Tibial nerve (tissue), 4 donors: Measurements from ENCODE around the gene C12orf43.
A peak's percentile ranks its signal among the peaks of the same experiment; 100 is the strongest.

Source experiments
- EP300 ChIP-seq, 2 donors: sonication (generic); formaldehyde crosslinking; IDR thresholded peaks; one replicate each; pipeline ENCODE4 v1.6.1; 2017; ENCODE audit warnings: antibody characterized with exemption in 2 of 2, mild to moderate bottlenecking in 1 of 2
- POLR2A ChIP-seq, 2 donors: fragments of 450-650 bp; IDR thresholded peaks; one replicate each; pipeline ENCODE4 v1.6.1; 2017; ENCODE audit warnings: antibody characterized with exemption in 2 of 2, mild to moderate bottlenecking in 2 of 2, moderate library complexity in 2 of 2
- TF ChIP-seq, protein P1 (sequence below), 5 experiments: fragments of 200-600 bp in 3 of 5; fragments of 450-650 bp in 2 of 5; sonication (generic) in 3 of 5; IDR thresholded peaks; one replicate each; pipeline ENCODE4 v1.5.1; 2016 to 2019; ENCODE audit warnings: antibody characterized with exemption in 5 of 5, mild to moderate bottlenecking in 3 of 5, moderate library complexity in 2 of 5

DNA sequence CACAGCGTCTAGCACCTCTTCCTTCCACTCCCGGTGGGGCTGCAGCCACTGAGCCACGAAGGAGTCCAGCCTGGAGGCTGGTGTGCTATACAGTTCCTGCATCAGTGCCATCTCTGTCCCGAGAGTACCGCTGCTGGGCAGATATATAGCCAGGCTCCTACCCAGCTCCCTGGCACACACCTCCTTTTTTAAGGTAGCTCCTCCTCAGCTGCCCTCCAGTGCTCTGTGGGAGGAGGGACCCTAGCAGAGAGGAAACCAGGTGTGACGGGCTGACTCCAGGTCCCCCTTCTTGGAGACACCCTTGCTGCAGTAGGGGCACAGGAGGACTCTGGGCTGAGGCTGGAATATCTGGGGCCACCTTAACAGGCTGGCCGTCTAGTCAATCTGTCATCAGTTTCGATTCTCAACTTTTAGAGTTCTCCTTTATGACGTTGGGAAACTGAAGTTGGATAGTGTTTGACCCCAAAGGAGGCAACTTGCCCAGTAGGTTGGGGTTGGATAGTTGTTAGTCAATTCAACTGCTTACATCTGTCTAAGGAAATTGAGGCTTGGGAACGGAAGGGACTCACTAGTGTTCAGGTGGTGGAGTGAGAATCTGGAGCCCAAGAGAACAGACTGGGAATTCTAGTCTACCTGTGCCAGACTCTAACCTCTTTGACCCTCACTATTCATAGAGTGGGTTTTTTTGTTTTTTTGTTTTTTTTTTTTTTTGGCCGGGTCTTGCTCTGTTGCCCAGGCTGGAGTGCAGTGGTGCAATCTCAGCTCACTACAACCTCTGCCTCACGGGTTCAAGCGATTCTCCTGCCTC, 22.8 kb upstream of the C12orf43 start, which contains the start of gene OASL:
- no peak for TF ChIP-seq POLR2A (IDR thresholded peaks at IDR 0.05)
- TF ChIP-seq, protein P1, sequence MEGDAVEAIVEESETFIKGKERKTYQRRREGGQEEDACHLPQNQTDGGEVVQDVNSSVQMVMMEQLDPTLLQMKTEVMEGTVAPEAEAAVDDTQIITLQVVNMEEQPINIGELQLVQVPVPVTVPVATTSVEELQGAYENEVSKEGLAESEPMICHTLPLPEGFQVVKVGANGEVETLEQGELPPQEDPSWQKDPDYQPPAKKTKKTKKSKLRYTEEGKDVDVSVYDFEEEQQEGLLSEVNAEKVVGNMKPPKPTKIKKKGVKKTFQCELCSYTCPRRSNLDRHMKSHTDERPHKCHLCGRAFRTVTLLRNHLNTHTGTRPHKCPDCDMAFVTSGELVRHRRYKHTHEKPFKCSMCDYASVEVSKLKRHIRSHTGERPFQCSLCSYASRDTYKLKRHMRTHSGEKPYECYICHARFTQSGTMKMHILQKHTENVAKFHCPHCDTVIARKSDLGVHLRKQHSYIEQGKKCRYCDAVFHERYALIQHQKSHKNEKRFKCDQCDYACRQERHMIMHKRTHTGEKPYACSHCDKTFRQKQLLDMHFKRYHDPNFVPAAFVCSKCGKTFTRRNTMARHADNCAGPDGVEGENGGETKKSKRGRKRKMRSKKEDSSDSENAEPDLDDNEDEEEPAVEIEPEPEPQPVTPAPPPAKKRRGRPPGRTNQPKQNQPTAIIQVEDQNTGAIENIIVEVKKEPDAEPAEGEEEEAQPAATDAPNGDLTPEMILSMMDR (IDR thresholded peaks at IDR 0.05), result no peak
- peak in 1 of 2 donors; percentile 32 for TF ChIP-seq EP300 (IDR thresholded peaks at IDR 0.05)
